ENCODE measurements around the gene CAPRIN1.
"Not testable (repeated sequence)": the region's sequence is repeated elsewhere in the genome, so short reads cannot be mapped to it uniquely, and the experiment has no call there.

CAPRIN1 gene

GRCh38 chr11:34052036-34052607 is 591 bp downstream of the CAPRIN1 start:
- peak; percentile 87 for DNase-seq

DNA sequence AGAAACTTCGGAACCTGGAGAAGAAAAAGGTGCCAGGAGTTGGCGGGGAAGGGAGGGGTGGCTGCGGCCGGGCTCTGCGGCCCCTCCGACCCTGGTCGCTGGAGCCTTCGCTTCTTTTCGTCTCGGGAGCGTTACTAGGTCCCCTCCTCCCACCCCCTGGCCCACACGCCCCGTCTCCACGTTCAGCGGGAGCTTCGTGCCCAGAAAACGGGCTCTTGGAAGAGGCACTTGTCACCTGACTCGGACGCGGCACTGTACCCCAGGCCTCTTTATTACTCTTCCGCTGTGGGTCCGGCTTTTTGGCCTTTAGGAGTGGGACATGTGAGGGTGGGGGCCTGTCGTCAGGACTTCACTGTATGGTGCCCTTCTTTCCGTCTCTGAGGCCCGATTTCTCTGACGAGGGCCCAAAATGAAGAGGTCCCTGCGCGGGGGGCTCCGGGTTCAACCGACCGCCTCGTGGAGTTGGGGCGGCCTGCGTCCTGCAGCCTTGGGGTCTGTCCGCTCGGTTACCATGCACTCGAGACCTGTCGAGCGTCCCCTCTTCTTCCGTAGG is 1.2 kb downstream of the CAPRIN1 start:
- DNase-seq, result no peak

GRCh38 chr11:34053161-34053686 is 1.7 kb downstream of the CAPRIN1 start:
- DNase-seq, result peak; percentile 62

DNA sequence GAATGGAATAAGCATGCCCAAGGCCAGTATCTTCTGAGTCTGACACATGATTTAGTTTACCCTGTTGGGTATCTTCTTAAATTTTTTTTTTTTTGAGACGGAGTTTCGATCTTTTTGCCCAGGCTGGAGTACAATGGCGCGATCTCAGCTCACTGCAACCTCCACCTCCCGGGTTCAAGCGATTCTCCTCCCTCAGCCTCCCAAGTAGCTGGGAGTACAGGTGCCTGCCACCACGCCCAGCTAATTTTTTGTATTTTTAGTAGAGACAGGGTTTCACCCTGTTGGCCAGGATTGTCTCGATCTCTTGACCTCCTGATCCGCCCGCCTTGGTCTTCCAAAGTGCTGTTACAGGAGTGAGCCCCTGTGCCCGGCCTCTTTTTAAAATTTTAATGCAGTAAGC is 2.8 kb downstream of the CAPRIN1 start:
- not testable (repeated sequence) for DNase-seq

DNA sequence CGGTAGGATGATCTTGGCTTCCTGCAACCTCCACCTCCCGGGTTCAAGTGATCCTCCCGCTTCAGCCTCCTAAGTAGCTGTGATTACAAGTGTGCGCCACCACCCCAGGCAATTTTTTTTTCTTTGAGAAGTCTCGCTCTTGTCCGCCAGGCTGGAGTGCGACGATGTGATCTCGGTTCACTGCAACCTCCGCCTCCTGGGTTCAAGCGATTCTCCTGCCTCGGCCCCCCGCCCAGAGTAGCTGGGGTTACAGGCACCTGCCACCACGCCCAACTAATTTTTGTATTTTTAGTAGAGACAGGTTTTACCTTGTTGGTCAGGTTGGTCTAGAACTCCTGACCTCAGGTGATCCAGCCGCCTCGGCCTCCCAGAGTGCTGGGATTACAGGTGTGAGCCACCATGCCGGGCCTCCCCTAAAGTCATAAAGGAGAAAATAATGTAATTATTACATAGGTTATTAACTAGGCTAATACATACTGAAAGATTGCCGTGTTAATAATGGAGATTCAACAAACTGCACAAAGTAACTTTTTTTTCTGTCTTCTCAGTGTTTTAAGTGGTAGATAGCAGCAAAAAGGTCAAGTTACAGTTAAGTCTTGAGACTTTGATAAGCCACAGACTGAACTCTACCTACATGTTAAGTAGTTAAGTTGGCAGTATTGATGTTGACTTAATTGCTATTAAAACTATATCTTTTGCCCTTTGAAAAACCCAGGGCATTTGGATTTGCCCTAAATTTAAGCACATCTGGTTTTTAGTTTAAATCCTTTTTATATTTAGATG is 3.9 kb downstream of the CAPRIN1 start:
- no peak for DNase-seq

DNA sequence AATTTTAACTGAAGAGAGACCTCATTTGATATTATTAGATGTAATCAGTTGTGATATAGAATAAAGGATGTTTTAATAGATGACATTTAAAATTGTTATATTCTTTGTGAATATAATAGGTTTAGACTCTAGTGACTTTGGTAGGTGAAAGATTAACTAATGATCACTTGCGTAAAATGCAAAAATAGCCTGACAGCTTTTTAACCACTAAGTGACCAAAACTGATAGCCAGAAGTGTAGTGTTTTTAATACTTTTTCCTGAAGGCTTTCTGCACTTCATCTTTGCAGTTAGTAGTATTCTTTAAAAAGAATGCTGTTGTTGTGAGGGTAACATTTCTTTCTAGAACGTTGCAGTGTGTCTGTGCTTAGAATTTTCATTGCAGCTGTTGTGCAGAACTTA is 5.1 kb downstream of the CAPRIN1 start:
- no peak for DNase-seq

GRCh38 chr11:34063061-34063795 is 11.7 kb downstream of the CAPRIN1 start:
- no peak for DNase-seq

DNA sequence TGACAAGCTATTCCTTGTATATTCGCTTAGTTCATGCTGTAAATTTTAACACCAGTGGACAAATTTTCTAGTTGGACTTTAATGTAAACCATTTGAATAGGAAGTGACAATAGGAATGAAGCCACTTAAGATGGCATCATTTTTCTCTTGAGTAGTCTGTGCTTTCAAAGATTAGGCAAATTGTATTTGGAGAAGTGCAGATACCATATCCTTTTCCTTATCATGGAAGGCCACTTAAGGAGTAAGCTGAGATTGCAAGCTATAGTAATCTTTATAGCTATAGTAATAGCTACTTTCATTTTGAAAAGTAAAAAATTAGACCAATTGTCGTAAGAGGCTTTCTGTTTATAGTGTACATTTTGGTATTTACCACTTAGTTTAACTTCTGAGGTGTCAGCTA is 12.8 kb downstream of the CAPRIN1 start:
- DNase-seq, result no peak

DNA sequence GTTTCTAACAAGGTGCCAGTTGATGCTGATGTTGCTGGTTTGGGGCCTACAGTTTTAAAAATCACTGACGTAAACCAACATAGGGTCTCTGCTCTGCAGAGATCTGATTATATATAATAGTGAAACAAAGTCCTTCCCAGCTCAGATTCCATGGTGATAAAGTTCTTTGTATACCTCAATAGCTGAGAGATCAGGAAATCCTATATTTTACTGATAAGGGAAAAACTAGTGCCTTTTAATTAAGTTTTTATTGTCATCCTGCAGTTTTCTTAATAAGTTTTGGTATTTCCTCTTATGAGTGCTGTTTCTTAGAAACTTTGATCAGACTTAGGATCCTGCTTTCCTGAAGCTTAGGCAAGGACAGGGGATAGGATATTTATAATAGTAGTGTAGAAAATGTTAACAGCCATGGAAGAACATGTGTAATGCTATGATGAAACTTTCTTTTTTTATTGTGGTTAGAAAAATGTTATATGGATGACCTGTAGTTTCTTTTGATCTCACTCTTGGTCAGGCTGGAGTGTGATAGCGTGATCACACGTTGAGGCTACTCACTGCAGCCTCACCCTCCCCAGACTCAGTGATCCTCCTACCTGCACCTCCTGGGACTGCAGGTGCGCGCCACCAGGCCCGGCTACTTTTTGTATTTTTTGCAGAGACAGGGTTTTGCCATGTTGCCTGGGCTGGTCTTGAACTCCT is 14.1 kb downstream of the CAPRIN1 start:
- no peak for DNase-seq

DNA sequence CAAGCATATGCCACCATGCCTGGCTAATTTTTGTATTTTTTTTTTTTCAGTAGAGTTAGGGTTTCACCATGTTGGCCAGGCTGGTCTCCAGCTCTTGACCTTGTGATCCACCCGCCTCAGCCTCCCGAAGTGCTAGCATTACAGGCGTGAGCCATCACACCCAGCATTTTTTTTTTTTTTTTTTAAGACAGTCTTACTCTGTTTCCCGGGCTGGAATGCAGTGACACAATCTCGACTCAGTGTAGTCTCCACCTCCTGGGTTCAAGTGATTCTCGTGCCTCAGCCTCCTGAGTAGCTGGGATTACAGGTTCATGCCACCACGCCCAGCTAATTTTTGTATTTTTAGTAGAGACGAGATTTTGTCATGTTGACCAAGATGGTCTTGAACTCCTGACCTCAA is 15.2 kb downstream of the CAPRIN1 start:
- not testable (repeated sequence) for DNase-seq

DNA sequence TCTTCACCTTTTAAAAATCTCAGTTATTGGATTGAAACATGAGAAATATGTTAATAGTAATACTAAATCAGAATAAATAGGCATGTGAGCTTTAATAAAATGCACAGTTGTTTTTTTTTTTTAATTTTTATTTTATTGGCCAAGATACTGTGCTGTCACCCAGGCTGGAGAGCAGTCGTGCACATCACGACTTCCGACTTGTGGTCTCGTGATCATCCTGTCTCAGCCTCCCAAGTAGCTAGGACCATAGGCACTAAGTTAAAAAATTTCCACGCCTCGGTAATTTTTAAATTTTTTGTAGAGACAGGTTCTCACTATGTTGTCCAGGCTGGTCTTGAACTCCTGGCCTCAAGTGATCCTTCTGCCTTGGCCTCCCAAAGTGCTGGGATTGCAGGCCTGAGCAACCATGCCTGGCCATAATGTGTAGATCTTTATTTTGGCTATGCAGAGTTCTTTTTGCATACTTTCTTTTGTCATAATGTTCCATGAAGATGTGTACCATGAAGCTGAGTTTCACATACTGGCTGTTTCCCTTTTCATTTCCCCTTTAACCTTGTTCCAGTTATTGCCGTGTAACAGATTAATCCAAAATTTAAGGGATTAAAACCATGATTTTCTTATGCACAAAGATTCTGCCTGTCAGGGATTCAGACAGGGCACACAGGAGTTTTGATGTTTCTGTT is 16.0 kb downstream of the CAPRIN1 start:
- no peak for DNase-seq

DNA sequence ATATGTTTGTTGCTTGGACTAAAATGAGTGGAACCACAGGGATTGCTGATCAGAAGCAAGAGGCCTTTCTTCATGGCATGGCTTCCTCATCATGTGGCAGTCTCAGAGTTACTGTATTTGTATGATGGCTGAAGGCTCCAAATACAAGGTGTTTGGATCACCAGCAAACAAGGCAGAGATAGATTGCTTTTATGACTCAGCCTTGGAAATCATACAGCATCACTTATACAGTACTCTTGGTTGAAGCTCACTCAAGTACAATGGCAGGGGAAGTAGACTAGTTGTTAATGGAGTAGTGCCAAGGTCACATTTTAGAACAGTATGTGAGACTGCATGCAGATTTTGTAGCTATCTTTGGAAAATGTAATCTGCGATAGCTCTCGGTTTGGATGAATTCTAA is 16.6 kb downstream of the CAPRIN1 start:
- no peak for DNase-seq

DNA sequence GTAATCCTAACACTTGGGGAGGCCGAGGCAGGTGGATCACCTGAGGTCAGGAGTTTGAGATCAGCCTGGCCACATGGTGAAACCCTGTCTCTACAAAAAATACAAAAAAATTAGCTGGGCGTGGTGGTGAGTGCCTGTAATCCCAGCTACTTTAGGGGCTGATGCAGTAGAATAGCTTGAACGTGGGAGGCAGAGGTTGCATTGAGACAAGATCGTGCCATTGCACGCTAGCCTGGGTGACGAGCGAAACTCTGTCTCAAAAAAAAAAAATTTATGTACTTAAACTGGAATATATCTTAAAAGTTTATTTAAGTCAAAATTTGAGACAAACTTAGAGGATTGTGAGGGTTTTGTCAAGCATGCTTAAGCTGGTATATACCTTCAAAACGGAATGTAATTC is 19.8 kb downstream of the CAPRIN1 start:
- DNase-seq, result not testable (repeated sequence)

GRCh38 chr11:34072041-34072440 is 20.5 kb downstream of the CAPRIN1 start:
- DNase-seq, result no peak

DNA sequence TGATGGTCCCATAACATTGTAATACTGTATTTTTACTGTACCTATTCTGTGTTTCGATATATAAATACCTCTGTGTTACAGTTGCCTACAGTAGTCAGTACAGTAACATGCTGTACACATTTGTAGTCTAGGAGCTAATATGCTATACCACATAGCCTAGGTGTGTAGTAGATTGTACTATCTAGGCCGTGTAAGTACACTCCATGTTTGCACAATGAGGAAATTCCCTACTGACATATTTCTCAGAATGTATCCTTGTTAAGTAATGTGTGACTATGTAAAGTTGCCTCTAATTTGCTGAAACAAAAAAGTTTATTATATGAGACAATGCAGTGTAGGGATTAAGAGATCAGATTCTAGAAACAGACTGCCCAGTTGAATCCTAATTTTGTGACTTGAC is 21.3 kb downstream of the CAPRIN1 start:
- no peak for DNase-seq

DNA sequence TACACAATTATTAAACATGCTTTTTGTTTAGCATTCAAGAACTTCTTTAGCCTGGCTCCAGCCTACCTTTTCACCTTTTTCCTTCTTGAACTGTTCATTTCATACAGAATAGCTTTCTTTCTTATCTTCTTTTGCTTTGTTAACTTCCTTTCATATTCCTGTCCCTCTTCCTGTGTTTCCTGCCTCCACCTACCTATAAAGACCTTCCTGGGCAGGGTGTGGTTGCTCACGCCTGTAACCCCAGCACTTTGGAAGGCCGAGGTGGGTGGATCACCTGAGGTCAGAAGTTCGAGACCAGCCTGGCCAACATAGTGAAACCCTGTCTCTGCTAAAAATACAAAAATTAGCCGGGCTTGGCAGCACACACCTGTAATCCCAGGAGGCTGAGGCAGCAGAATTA is 22.9 kb downstream of the CAPRIN1 start:
- DNase-seq, result no peak

- no peak for DNase-seq
Measured at GRCh38 chr11:34075178-34075820, 23.8 kb downstream of the CAPRIN1 start.

- no peak for DNase-seq
Measured at GRCh38 chr11:34080609-34081008, 29.1 kb downstream of the CAPRIN1 start.

- DNase-seq, result no peak
Measured at GRCh38 chr11:34084637-34085036, 33.1 kb downstream of the CAPRIN1 start.

GRCh38 chr11:34086554-34087283 is 35.2 kb downstream of the CAPRIN1 start:
- DNase-seq, result no peak

DNA sequence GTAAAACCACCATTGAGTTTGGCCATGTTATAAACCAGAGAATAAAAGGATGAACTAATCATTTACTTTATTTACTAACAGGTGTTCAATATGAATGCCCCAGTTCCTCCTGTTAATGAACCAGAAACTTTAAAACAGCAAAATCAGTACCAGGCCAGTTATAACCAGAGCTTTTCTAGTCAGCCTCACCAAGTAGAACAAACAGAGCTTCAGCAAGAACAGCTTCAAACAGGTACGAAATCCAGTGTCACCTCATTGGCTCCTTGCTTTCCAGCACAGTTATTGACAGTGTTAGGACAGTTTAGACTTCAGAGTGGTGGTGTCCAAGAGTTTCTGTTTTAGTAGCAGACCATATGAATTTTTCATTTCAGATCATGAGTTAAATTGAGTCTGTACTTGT is 40.3 kb downstream of the CAPRIN1 start:
- DNase-seq, result no peak

Measured in NCI-H1436 (cell line).